Keratinocyte (primary cell): ENCODE data around the gene GNB5.

Source experiments
- CTCF ChIP-seq, 3 experiments: IDR thresholded peaks in 1 of 3; conservative IDR thresholded peaks in 1 of 3; optimal IDR thresholded peaks in 1 of 3; 2 replicates in 2 of 3; 3 replicates in 1 of 3; pipeline versions ENCODE3 to v1.5.1; 2011; ENCODE audit warnings: low read length in 3 of 3, mild to moderate bottlenecking in 3 of 3, moderate library complexity in 2 of 3, control low read depth in 1 of 3, inconsistent platforms in 1 of 3; ENCODE audit not compliant: insufficient read depth in 2 of 3; ENCODE audit errors: extremely low read depth in 1 of 3
- EZH2 ChIP-seq: IDR thresholded peaks from one replicate; pipeline ENCODE4 v1.6.1; 2012; ENCODE audit warnings: inconsistent platforms, mild to moderate bottlenecking, low read length, moderate library complexity

GRCh38 chr15:52154896-52155865, 36.0 kb downstream of the GNB5 start:
- TF ChIP-seq EZH2 = no peak
- no peak for TF ChIP-seq CTCF (optimal IDR thresholded peaks at IDR 0.05 in 1 of 3, IDR thresholded peaks at IDR 0.05 in 1 of 3, conservative IDR thresholded peaks at IDR 0.05 in 1 of 3; ENCODE audit: extremely low read depth in 1 of 3, insufficient read depth in 2 of 3, low read length in 3 of 3)
